Glutamatergic neuron (in vitro differentiated cells): Measurements from ENCODE around the gene OSBPL9. TPM values are rescaled to one million over a fixed set of nuclear protein-coding genes. Genes with fewer than 3 reads are reported as not detected.

ENCODE experiments used
- DNase-seq: peaks from one replicate; pipeline ENCODE4 v3.0.0; 2022
- H3K27ac Mint-ChIP-seq: one replicate; pipeline ENCODE4 v1.8.0; 2020; ENCODE audit warnings: mild to moderate bottlenecking, mixed read lengths, inconsistent platforms; ENCODE audit not compliant: unreplicated experiment
- H3K27me3 Mint-ChIP-seq: one replicate; pipeline ENCODE4 v1.8.0; 2020; ENCODE audit warnings: mild to moderate bottlenecking, moderate library complexity, mixed read lengths, inconsistent platforms; ENCODE audit not compliant: unreplicated experiment
- H3K36me3 Mint-ChIP-seq: one replicate; pipeline ENCODE4 v1.8.0; 2020; ENCODE audit warnings: mild to moderate bottlenecking, mixed read lengths, inconsistent platforms; ENCODE audit not compliant: unreplicated experiment
- H3K4me1 Mint-ChIP-seq: one replicate; pipeline ENCODE4 v1.8.0; 2020; ENCODE audit warnings: mild to moderate bottlenecking, low read depth, mixed read lengths, inconsistent platforms; ENCODE audit not compliant: unreplicated experiment
- H3K4me3 Mint-ChIP-seq: one replicate; pipeline ENCODE4 v1.8.0; 2020; ENCODE audit warnings: mild to moderate bottlenecking, mixed read lengths, inconsistent platforms; ENCODE audit not compliant: unreplicated experiment
- H3K9me3 Mint-ChIP-seq: one replicate; pipeline ENCODE4 v1.8.0; 2020; ENCODE audit warnings: mild to moderate bottlenecking, moderate library complexity, mixed read lengths, inconsistent platforms; ENCODE audit not compliant: unreplicated experiment
- total RNA-seq: library from RNA; stranded (reverse); fragmentation: NEBNext Ultra II Directional; extraction: Animal tissue kit (Norgen Biotek cat#: 25700); gene quantifications from one replicate; pipeline ENCODE4 v1.2.1, GENCODE V29; 2021; ENCODE audit not compliant: unreplicated experiment
- TF ChIP-seq, protein P1 (sequence below): fragments of 200-600 bp; sonication (generic); IDR thresholded peaks from one replicate; pipeline ENCODE4 v1.5.0; 2021; ENCODE audit not compliant: partially characterized antibody, unreplicated experiment

Gene OSBPL9
- total RNA-seq, 1 donor from 2014 or later, result 84.6 TPM

DNA sequence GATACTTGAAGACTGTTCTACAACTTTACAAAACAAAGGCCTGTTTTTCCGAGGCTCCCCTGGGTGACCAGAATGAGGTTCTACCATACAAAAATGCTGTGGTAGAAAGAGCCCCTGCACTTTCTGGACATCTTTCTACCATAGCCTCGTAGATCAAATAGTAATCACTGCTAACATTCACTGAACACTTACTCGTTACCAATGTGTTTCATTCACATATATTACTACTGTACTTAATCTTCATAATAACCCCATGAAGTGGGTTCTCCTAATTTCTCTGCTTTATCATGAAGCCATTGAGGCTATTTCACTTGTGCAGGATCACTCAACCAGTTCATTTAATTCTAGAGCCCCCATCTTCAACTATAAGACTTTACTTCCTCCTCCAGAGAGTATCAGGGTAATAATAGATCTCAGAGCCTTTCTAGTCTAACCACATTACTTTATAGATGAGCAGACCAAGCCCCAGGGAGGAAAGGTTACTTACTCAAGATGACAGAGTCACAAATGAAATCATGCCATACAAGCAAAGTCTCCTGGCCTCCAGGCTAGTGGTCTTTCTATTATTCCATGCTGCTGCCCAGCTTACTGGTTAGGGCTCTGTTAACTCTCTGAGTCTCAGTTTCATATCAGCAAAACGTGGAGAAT lies 46.7 kb upstream of the OSBPL9 start:
- H3K4me3 Mint-ChIP-seq, result no peak overlapping the region

DNA sequence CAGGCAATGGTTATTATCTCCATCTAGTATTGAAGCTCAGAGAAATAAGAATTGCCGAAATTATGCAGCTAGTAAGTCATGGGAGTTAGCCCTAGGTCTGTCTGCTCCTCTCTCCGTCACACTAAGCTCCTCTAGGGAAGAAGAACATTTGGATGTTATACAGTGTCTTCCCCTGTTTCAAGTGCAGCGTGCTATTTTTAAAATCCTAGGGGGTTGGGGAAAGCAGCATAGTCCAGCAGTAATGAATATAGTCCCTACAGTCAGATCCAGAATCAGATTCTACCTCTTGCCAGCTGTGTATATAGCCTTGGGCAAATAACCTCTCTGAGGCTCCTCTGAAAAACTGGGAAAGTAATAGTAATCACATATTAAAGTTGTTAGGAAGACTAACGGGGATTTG lies 44.5 kb upstream of the OSBPL9 start:
- no peak overlapping the region for H3K4me3 Mint-ChIP-seq
- H3K4me1 Mint-ChIP-seq, result peaks cover 3% of the 10 kb centered on the region
- H3K36me3 Mint-ChIP-seq, result no peaks in the 10 kb centered on the region
- TF ChIP-seq, protein P1, sequence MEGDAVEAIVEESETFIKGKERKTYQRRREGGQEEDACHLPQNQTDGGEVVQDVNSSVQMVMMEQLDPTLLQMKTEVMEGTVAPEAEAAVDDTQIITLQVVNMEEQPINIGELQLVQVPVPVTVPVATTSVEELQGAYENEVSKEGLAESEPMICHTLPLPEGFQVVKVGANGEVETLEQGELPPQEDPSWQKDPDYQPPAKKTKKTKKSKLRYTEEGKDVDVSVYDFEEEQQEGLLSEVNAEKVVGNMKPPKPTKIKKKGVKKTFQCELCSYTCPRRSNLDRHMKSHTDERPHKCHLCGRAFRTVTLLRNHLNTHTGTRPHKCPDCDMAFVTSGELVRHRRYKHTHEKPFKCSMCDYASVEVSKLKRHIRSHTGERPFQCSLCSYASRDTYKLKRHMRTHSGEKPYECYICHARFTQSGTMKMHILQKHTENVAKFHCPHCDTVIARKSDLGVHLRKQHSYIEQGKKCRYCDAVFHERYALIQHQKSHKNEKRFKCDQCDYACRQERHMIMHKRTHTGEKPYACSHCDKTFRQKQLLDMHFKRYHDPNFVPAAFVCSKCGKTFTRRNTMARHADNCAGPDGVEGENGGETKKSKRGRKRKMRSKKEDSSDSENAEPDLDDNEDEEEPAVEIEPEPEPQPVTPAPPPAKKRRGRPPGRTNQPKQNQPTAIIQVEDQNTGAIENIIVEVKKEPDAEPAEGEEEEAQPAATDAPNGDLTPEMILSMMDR, result no peak
- H3K9me3 Mint-ChIP-seq, result no peaks in the 10 kb centered on the region
- H3K27ac Mint-ChIP-seq, result no peak overlapping the region
- H3K27me3 Mint-ChIP-seq, result peaks cover 1% of the 10 kb centered on the region
- DNase-seq, result no peak

More for the DNA sequence above, 46.7 kb upstream of the OSBPL9 start:
- DNase-seq, result no peak
- Mint-ChIP-seq H3K27me3 (no peaks in the 10 kb centered on the region), H3K4me1 (peaks cover 3% of the 10 kb centered on the region), H3K27ac (no peak overlapping the region), H3K36me3 (no peaks in the 10 kb centered on the region), H3K9me3 (no peaks in the 10 kb centered on the region)
- TF ChIP-seq, protein P1, result no peak

DNA sequence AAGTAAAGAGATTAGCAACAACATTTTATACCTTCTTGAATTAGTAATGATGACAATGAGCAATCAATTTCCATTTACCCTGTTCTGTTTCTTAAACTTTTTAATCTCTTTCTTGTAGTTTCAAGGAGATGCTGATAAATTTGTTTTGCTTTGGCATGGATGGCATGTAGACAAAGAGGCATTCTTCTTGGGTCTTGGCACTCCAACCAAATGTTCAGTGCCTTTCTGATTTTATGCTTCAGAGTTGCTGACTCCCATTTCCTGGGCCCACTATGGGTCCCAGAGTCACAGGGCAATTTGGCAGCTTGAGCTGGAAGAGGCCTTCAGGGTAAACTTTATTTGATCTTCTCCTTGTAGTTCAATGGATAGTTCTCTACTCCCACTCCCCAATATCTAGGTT lies 42.1 kb upstream of the OSBPL9 start:
- H3K9me3 Mint-ChIP-seq, result no peaks in the 10 kb centered on the region
- no peak for DNase-seq
- no peak overlapping the region for H3K4me3 Mint-ChIP-seq
- TF ChIP-seq, protein P1, result no peak
- H3K36me3 Mint-ChIP-seq, result no peaks in the 10 kb centered on the region
- no peak overlapping the region for H3K27ac Mint-ChIP-seq
- peaks cover 1% of the 10 kb centered on the region for H3K27me3 Mint-ChIP-seq
- peaks cover 3% of the 10 kb centered on the region for H3K4me1 Mint-ChIP-seq

DNA sequence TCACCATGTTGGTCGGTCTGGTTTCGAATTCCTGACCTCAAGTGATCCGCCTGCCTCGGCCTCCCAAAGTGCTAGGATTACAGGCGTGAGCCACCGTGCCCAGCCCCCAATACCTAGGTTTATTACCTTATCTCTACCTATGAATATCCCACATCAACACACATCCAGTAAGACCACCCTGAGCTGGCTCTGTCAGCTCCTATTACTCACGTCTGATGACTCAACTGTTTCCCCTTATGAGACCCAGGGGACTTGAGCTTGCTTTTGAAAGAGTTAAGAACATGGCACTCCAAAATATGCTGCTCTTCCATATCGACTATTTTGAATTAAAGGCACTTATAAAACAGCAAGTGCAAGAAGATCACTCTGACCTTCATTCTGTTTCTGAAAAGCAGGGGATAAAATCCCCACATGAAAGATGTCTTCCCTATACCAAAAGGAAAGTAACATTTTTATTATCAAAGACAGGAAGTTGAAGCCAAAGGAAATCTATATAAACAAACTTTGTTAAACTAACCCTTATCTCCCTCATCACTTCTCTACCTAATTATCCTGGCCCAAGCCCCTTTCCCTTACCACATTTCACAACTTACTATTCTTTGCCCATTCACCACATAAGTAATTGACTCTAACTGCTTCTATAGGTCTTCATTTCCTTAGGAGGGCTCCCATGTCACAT lies 41.3 kb upstream of the OSBPL9 start:
- Mint-ChIP-seq H3K27me3 (peaks cover 1% of the 10 kb centered on the region), H3K4me3 (no peak overlapping the region), H3K9me3 (no peaks in the 10 kb centered on the region), H3K36me3 (no peaks in the 10 kb centered on the region), H3K4me1 (peaks cover 3% of the 10 kb centered on the region), H3K27ac (no peak overlapping the region)
- DNase-seq, result no peak
- TF ChIP-seq, protein P1, result no peak

DNA sequence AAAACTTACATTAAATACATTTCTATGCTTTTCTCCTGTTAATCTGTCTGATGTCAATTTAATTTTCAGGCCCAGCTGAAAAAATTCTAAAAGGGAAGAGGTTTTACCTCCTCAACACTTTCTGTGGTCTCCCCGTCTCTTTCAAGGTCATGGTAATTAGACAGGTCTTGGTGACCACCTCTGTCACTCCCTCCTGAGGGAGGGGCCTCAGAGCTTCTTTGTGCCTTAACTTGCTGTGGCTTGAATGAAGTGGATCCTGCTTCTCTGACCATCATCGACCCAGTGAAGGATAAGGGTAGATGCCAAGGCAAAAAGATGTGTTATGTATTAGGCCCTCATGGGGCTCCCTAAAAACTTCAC lies 40.8 kb upstream of the OSBPL9 start:
- H3K27ac Mint-ChIP-seq, result no peak overlapping the region
- DNase-seq, result no peak
- no peaks in the 10 kb centered on the region for H3K36me3 Mint-ChIP-seq
- H3K4me1 Mint-ChIP-seq, result peaks cover 3% of the 10 kb centered on the region
- H3K4me3 Mint-ChIP-seq, result no peak overlapping the region
- no peaks in the 10 kb centered on the region for H3K9me3 Mint-ChIP-seq
- H3K27me3 Mint-ChIP-seq, result peaks cover 1% of the 10 kb centered on the region
- TF ChIP-seq, protein P1, result no peak
